KMS-11 (cell line): ENCODE data around the gene EPHA3.

Source experiments
- H2AFZ ChIP-seq: fragments of 200-600 bp; sonication (generic); 2 replicates; pipeline ENCODE4 v1.6.1; 2016; ENCODE audit warnings: antibody characterized with exemption, mixed run types, low read depth
- H3K27ac ChIP-seq: fragments of 200-600 bp; sonication (generic); 2 replicates; pipeline ENCODE4 v1.6.1; 2016; ENCODE audit warnings: mild to moderate bottlenecking, mixed run types
- H3K27me3 ChIP-seq: fragments of 200-600 bp; sonication (generic); 2 replicates; pipeline ENCODE4 v1.6.1; 2017; ENCODE audit warnings: mild to moderate bottlenecking, low read depth, mixed run types, moderate library complexity; ENCODE audit not compliant: insufficient read depth
- H3K36me3 ChIP-seq: fragments of 200-600 bp; sonication (generic); 2 replicates; pipeline ENCODE4 v1.6.1; 2017; ENCODE audit warnings: mild to moderate bottlenecking, mixed run types; ENCODE audit not compliant: insufficient read depth
- H3K4me1 ChIP-seq: fragments of 200-600 bp; sonication (generic); 2 replicates; pipeline ENCODE4 v1.6.1; 2016; ENCODE audit warnings: mild to moderate bottlenecking, low read depth, mixed run types; ENCODE audit not compliant: poor library complexity, severe bottlenecking
- H3K4me2 ChIP-seq: fragments of 200-600 bp; sonication (generic); 2 replicates; pipeline ENCODE4 v1.7.0; 2016; ENCODE audit warnings: mild to moderate bottlenecking, mixed run types
- H3K4me3 ChIP-seq: fragments of 200-600 bp; sonication (generic); IDR thresholded peaks from 2 replicates; pipeline ENCODE4 v1.6.1; 2017; ENCODE audit warnings: low read depth, low read length, mixed read lengths; ENCODE audit not compliant: insufficient read depth
- H3K79me2 ChIP-seq: fragments of 200-600 bp; sonication (generic); 2 replicates; pipeline ENCODE4 v1.6.1; 2016; ENCODE audit warnings: low read depth, mixed run types; ENCODE audit not compliant: insufficient read depth
- H3K9ac ChIP-seq: fragments of 200-600 bp; sonication (generic); 2 replicates; pipeline ENCODE4 v1.6.1; 2016; ENCODE audit warnings: mild to moderate bottlenecking, mixed run types
- H4K20me1 ChIP-seq: fragments of 200-600 bp; sonication (generic); 2 replicates; pipeline ENCODE4 v1.6.1; 2016; ENCODE audit warnings: mild to moderate bottlenecking, mixed run types; ENCODE audit not compliant: insufficient read depth
- CTCF ChIP-seq: fragments of 200-600 bp; sonication (generic); conservative IDR thresholded peaks from 2 replicates; pipeline ENCODE4 v1.6.1; 2017; ENCODE audit warnings: low read depth, mild to moderate bottlenecking, antibody characterized with exemption, low read length, moderate library complexity, mixed read lengths

EPHA3 gene

GRCh38 chr3:89275001-89275400, 167.6 kb downstream of the EPHA3 start:
- H4K20me1 ChIP-seq = no peaks in the 10 kb centered on the region
- no peaks in the 10 kb centered on the region for H3K36me3 ChIP-seq
- no peaks in the 10 kb centered on the region for H3K27me3 ChIP-seq
- no peaks in the 10 kb centered on the region for H3K4me1 ChIP-seq
- no peak for TF ChIP-seq CTCF
- no peak overlapping the region for H2AFZ ChIP-seq
- H3K27ac ChIP-seq = no peak overlapping the region
- no peak overlapping the region for H3K4me3 ChIP-seq
- no peaks in the 10 kb centered on the region for H3K79me2 ChIP-seq
- no peak overlapping the region for H3K9ac ChIP-seq
- no peak overlapping the region for H3K4me2 ChIP-seq

GRCh38 chr3:89276116-89276515, 168.7 kb downstream of the EPHA3 start:
- no peak overlapping the region for H2AFZ ChIP-seq
- no peak overlapping the region for H3K9ac ChIP-seq
- no peaks in the 10 kb centered on the region for H4K20me1 ChIP-seq
- no peaks in the 10 kb centered on the region for H3K4me1 ChIP-seq
- H3K36me3 ChIP-seq = no peaks in the 10 kb centered on the region
- no peak overlapping the region for H3K4me2 ChIP-seq
- no peaks in the 10 kb centered on the region for H3K27me3 ChIP-seq
- H3K27ac ChIP-seq = no peak overlapping the region
- no peaks in the 10 kb centered on the region for H3K79me2 ChIP-seq
- TF ChIP-seq CTCF = no peak
- no peak overlapping the region for H3K4me3 ChIP-seq

- Histone ChIP-seq H3K9ac (no peak overlapping the region), H3K36me3 (no peaks in the 10 kb centered on the region), H3K79me2 (no peaks in the 10 kb centered on the region), H4K20me1 (no peaks in the 10 kb centered on the region), H2AFZ (no peak overlapping the region), H3K27me3 (no peaks in the 10 kb centered on the region), H3K4me1 (no peaks in the 10 kb centered on the region), H3K27ac (no peak overlapping the region), H3K4me2 (no peak overlapping the region), H3K4me3 (no peak overlapping the region)
- no peak for TF ChIP-seq CTCF
These were observed 171.0 kb downstream of the EPHA3 start for GRCh38 chr3:89278302-89279025.

GRCh38 chr3:89280301-89280700, 172.9 kb downstream of the EPHA3 start:
- Histone ChIP-seq H3K27ac (no peak overlapping the region), H2AFZ (no peak overlapping the region), H3K4me1 (no peaks in the 10 kb centered on the region), H3K79me2 (no peaks in the 10 kb centered on the region), H3K4me3 (no peak overlapping the region), H3K27me3 (no peaks in the 10 kb centered on the region), H4K20me1 (no peaks in the 10 kb centered on the region), H3K4me2 (no peak overlapping the region), H3K36me3 (no peaks in the 10 kb centered on the region), H3K9ac (no peak overlapping the region)
- no peak for TF ChIP-seq CTCF
